Stimulated activated CD4-positive, alpha-beta T cell treated with anti-CD3 and anti-CD28 coated beads, Interleukin-12 subunit alpha, Interleukin-12 subunit beta, amount 100 ng/mL, for 48 hours (primary cell): ENCODE measurements around the gene ASB1.

Experiments used
- DNase-seq, 3 donors: peaks; one replicate each; pipeline ENCODE4 v3.0.0-alpha.2; 2020; ENCODE audit warnings: low read depth in 2 of 3, low spot score in 1 of 3

ASB1 gene

DNA sequence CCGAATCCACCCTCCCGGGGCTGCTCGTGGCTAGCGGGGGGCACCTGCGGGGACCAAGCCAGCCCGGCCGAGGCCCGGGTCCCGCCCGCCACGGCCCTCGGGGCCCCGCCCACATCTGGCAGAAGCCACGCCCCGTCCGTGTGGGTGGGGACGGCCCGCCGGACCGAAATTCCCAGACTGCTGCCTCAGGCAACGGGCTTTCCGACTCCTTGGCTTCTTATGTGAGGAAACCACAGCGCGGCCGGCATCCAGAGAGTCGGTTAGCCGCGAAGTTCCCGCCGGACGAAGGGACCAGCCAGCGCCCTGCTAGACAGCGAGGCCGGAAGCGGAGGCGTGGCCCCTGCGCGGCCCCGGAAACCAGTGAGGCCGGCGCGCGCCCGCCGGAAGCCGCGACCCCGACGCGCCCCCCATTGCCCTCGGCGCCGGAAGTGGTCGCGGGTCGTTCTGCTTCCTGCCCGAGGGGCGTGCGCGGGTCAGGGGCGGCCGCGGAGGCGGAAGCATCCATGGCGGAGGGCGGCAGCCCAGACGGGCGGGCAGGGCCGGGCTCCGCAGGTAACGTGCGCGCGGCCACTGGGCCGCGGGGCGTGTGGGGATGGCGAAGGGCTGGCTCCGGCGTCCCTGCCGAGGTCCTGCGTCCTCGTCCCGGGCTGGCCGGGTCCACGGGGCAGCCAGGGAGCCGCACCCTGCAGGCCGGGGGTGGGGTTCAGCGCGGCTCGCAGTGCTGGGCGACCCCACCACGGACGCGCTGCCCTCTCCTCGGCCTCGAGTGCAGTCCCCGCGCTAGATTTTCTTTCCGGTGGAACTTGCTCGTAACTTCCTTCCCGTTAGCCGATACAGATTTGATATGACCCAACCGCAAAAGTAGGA is at the start of gene ASB1:
ASB1 (plus strand) TSS at position 360 of the 867 bp plus-strand sequence; CDS start at position 504, 144 bp downstream.
- DNase-seq: peak; percentile 42 to 80 (median 78)

GRCh38 chr2:238378230-238379095 is 48.3 kb upstream of the ASB1 start:
- DNase-seq: no peak

DNA sequence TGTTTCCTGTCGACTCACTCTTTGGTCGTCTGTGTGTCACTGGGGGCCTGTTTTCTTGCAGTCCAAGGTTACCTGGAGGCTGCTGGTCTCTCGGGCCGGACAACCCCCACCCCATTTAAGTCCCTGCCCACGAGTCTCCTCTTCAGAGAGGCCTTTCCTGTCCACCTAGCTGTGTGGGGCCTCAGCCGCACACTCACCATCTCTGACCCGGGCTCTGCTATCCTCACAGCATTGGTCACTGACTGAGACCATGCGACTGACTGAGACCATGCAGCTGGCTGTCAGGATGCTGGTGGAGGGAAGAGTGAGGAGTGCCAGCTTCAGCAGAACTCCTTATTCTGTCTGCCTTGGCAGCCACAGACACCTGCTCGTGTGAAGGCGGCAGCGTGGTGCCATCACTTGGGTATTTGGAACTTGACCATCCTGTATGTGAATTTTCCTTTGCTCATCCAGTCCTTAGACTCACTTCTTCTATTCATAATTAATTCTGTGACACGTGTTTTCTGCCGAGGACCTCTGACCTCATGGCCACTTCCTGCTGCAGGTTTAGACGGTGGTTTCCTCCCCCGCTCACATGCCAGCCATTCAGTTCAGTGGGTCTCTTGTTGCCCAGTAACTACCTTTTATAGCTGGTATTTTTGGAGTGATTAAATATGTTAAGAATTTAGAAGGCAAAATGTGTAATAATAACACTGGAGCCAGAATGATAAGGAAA is 47.5 kb upstream of the ASB1 start:
- DNase-seq: no peak

DNA sequence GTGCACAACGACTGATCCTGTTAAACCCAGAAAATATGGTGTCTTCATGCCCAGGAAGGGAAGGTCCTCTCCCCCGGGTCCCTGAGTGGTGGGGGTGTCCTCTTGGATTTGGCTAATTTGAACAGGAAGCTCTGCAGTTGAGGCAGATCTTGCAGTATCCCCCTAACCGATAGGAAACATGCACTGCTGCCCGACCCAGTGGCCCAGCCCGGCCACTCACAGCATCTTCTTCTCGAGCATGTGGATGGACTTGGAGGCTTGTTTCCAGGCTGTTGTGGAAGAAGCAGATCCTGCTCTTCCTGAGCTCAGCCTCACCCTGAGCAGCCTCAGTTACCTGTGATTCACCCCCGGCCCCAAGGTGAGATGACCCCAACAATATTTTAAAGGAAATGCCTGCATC is 46.4 kb upstream of the ASB1 start:
- no peak for DNase-seq

DNA sequence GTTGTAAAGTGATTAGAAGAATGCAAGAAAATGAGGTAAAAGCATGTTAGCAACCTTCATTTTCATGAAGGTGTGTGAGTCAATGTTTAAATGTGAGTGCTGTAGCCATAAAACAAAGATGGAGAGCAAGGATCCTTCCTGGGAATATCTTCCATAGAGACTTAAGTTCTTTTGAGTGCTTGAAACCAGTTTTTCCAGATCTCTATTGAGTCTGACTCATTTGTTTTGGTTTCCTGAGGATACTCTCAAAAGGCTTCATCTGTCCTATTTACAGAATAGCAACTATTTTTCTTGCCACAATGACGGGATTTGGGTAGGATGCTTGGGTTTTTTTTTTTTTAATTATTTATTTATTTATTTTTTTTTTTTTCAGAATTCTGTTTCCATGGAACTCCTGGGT is 45.9 kb upstream of the ASB1 start:
- no peak for DNase-seq

- DNase-seq: no peak
These were observed 45.2 kb upstream of the ASB1 start for GRCh38 chr2:238381341-238382115.

DNA sequence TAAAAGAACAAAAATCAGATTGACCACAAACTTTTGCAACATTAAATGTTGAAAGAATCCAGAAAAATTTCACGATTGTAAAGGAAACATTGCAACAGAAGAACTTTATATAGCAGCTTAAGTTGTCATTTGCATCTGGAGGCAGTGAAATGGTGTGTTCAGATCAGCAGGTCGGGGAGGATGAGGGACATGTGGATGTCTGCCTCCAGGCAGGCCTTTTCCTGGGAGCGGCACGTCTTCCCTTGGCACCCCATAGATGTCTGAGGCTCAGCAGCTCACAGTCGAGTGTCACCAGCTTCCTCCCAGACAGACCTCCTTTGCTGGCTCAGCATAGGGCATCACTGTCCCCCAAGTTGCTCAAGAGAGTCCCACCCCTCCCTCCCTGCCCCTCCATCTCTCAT is 44.3 kb upstream of the ASB1 start:
- no peak for DNase-seq

GRCh38 chr2:238383135-238383534 is 43.6 kb upstream of the ASB1 start:
- DNase-seq: no peak

DNA sequence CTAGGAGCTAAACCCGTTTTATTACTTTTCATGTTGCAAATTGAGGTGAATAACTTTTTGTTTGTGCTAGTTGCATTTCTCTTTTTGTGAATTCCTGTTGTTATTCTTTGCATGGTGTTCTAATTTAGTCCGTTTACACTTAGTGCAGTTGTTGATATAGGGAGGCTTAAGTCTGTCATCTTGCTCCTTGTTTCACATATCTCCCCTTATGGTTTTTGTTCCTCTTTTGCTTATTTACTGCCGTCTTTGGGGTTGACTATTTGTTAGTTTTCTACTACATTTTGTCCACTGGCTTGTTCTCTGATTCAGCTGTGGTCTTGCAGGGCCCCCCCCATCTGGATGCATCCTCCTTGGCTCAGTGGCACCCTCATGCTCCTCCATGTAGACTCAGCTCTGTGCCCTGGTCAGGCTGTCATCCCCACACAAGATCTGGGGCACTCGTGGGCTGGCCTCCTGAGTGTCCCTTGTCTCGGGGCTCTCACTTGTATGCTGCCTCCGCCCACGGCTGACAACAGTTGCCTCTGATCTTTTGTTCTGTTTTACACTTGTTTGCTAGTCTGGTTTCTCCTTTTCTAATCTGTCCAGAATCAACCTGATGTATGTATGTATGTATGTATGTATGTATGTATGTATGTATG is 42.9 kb upstream of the ASB1 start:
- DNase-seq: no peak

DNA sequence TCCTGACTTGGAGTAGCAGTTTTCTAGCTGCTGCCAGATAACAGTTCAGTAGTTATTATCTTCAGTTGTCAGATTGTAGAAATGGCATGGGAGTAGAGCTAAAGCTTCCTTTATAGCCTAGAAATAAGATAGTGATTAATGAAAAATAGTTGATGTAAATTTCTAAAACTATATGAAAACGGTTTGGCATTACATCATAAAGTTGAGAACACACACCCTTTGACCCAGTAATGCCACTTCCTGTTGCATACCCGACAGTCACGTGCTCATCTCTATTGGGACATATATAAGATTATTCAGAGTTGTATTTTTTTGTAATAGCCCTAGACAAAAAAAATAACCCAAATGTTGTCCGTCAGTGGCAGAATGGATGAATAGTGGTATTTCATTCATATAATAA is 39.4 kb upstream of the ASB1 start:
- no peak for DNase-seq

DNA sequence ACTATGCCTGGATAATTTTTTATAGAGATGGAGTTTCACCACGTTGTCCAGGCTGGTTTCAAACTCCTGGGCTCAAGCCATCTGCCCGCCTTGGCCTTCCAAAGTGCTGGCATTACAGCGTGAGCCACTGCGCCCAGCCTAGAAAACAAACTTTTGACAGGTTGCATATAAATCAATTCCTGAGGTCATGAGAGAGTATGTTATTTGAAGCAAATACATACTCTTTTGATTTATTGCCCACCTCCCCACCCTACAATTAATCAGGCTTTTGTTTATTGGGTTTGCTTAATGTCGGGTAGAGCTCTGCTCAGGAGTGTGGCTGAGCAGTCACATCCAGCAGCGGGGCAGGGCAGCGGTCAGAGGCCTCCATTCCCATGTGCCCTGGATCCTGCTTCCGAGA is 37.9 kb upstream of the ASB1 start:
- no peak for DNase-seq

GRCh38 chr2:238389988-238390589 is 36.6 kb upstream of the ASB1 start:
- no peak for DNase-seq

DNA sequence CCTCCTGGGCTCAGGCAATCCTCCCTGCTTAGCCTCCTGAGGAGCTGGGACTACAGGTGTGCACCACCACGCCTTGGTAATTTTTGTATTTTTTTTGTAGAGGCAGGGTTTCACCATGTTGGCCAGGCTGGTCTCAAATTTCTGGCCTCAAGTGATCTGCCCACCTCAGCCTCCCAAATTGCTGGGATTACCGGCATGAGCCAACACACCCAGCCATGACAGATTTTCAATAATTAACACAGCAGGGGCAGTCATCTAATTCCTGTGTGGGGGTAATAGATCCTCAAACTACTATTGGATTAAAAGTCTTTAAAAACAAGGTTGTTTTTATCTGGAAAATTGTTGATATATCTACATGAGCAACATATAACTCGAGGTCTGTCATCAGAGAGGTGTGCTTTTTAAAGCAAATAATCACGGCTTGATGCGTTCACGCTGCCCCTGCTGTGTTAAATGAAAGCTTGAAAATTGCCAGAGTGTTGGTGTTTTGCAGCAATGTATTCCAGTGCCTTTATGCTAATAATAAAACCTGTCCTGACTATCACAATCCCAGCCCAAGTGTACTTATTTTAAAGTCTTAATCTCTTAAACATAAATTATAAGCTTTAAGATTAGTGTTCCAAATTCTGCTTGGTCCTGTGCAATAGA is 35.6 kb upstream of the ASB1 start:
- no peak for DNase-seq

GRCh38 chr2:238396663-238397062 is 30.1 kb upstream of the ASB1 start:
- no peak for DNase-seq

GRCh38 chr2:238397356-238397755 is 29.4 kb upstream of the ASB1 start:
- DNase-seq: no peak

DNA sequence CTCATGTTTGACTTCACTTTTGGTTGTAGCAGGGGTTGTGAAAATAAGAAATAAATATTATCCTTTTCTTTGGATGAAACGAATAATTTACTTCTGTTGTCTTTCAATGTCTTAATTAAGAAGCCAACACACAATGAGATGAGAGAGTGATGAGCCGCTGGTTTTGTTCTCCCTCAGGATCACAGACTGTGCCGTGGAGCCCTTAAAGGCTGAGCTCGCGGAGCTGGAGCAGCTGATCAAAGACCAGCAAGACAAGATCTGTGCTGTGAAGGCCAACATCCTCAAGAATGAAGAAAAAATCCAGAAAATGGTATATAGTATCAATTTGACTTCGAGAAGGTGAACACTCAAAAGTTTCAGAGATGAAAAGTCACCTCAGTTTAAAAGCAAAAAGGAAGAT is 28.1 kb upstream of the ASB1 start:
- DNase-seq: no peak

DNA sequence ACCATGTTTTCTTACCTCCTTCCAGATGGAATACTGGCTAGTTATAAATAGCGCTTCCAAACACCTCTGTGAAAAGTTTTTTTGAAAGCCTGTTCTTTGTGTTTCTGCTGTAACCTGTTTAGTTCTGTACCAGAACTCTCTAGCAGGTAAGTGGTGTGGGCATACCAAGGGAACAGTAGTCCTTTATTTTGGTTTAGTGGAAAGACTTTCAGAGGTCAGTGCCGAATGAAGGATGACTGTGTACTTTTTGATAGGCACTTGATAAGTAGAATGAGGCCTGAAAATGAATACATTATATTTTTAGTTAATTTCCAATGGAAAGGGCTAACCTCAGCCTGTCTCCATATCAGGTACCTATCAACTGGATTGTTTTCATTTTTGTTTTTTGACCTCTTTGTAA is 27.6 kb upstream of the ASB1 start:
- no peak for DNase-seq

- DNase-seq: no peak
These were observed 25.2 kb upstream of the ASB1 start for GRCh38 chr2:238401551-238401950.

DNA sequence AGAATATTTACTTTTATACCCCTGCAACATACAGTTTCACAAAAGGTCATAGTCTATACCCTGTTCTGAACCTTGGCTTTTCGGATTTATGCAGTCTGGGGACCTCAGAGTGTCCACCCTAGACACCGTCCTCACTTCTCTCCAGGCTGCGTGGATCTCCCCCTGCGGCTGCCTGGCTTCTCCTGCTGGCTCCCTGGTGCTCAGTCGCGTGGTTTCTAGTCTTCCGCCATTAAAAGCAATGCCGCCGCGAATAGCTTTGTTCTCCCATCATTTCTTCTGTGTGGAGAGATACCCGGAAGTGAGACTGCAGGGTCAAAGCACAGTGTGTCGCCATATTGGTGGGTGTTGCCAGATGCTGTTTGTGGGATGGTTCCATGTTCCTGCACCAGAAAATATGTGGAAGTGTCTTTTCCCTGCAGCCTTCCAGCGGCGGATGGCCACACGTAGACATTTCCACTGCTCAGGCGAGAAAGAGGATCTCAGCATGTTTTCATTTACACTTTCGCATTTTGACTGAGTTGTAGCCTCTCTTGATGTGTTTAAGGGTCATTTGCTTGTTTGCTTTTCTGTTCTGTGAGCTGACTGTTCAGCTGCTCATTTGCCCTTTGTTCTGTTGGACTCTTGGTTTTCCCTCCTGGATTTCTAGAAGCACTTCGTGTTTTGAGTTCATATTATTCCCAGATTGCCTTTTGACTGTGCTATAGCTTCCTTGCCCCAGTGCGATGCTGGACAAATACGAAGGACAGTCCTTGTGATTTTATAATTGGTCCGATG is 22.9 kb upstream of the ASB1 start:
- DNase-seq: no peak
